MM.1S (cell line): ENCODE results near the gene IQSEC1.

ENCODE experiments used
- EZH2 ChIP-seq: fragments of 300-600 bp; sonication (generic); optimal IDR thresholded peaks from 2 replicates; pipeline ENCODE3; 2017; ENCODE audit warnings: low read depth, mild to moderate bottlenecking, antibody characterized with exemption, low read length, mixed read lengths
- EZH2phosphoT487 ChIP-seq: fragments of 300-600 bp; sonication (generic); IDR thresholded peaks from 2 replicates; pipeline ENCODE4 v1.6.1; 2018; ENCODE audit warnings: antibody characterized with exemption, low read length
- TF ChIP-seq, protein P1 (sequence below): fragments of 300-600 bp; sonication (generic); IDR thresholded peaks from 2 replicates; pipeline ENCODE4 v1.5.1; 2016; ENCODE audit warnings: antibody characterized with exemption, low read length, mixed read lengths

DNA sequence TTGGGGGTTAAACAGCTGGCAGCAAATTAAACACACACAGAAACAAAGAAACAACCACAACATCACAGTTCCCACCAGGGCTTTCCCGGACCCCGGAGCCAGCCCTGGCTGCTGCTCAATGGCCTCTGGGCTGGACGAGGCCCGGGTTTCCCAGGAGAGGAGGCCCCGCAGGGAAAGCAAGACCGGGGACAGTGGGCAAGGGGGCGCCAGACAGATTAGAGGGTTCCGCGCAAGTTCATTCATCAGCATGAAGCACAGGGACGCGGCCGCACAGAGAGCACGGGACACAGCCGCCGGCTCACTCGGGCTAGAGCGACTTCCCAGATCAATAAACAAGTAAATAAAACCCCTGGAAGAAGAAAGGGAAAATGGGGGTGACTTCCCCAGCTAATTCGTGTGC lies 165.5 kb downstream of the IQSEC1 start:
- no peak for TF ChIP-seq EZH2
- TF ChIP-seq, protein P1, sequence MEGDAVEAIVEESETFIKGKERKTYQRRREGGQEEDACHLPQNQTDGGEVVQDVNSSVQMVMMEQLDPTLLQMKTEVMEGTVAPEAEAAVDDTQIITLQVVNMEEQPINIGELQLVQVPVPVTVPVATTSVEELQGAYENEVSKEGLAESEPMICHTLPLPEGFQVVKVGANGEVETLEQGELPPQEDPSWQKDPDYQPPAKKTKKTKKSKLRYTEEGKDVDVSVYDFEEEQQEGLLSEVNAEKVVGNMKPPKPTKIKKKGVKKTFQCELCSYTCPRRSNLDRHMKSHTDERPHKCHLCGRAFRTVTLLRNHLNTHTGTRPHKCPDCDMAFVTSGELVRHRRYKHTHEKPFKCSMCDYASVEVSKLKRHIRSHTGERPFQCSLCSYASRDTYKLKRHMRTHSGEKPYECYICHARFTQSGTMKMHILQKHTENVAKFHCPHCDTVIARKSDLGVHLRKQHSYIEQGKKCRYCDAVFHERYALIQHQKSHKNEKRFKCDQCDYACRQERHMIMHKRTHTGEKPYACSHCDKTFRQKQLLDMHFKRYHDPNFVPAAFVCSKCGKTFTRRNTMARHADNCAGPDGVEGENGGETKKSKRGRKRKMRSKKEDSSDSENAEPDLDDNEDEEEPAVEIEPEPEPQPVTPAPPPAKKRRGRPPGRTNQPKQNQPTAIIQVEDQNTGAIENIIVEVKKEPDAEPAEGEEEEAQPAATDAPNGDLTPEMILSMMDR = no peak
- no peak for TF ChIP-seq EZH2phosphoT487
